Mesothelial cell of epicardium (in vitro differentiated cells): Measurements from ENCODE around the gene SIGLEC11. TPM values are rescaled to one million over a fixed set of nuclear protein-coding genes. Genes with fewer than 3 reads are reported as not detected.

Source experiments
- DNase-seq, 2 experiments: peaks; one replicate each; pipeline ENCODE4 v3.0.0; 2021; ENCODE audit warnings: low spot score in 2 of 2; ENCODE audit not compliant: unreplicated experiment in 2 of 2
- H3K27ac Mint-ChIP-seq: 2 replicates; pipeline ENCODE4 v1.8.0; 2021; ENCODE audit warnings: mixed read lengths
- H3K27me3 Mint-ChIP-seq: 2 replicates; pipeline ENCODE4 v1.8.0; 2021; ENCODE audit warnings: low read depth, mixed read lengths
- H3K36me3 Mint-ChIP-seq: 2 replicates; pipeline ENCODE4 v1.8.0; 2021; ENCODE audit warnings: mixed read lengths
- H3K4me1 Mint-ChIP-seq: 2 replicates; pipeline ENCODE4 v1.8.0; 2021; ENCODE audit warnings: mixed read lengths
- H3K4me3 Mint-ChIP-seq: 2 replicates; pipeline ENCODE4 v1.8.0; 2021; ENCODE audit warnings: mild to moderate bottlenecking, moderate library complexity, mixed read lengths
- H3K9me3 Mint-ChIP-seq: 2 replicates; pipeline ENCODE4 v1.8.0; 2021; ENCODE audit warnings: mixed read lengths
- total RNA-seq: library from RNA; stranded (reverse); gene quantifications from 3 replicates; pipeline ENCODE4 v1.2.1, GENCODE V29; 2021
- TF ChIP-seq, protein P1 (sequence below): fragments of 200-600 bp; sonication (generic); IDR thresholded peaks from one replicate; pipeline ENCODE4 v1.5.0; 2021; ENCODE audit warnings: antibody characterized with exemption; ENCODE audit not compliant: unreplicated experiment

Gene SIGLEC11
- total RNA-seq, 1 donor from 2014 or later: 1.7 TPM

DNA sequence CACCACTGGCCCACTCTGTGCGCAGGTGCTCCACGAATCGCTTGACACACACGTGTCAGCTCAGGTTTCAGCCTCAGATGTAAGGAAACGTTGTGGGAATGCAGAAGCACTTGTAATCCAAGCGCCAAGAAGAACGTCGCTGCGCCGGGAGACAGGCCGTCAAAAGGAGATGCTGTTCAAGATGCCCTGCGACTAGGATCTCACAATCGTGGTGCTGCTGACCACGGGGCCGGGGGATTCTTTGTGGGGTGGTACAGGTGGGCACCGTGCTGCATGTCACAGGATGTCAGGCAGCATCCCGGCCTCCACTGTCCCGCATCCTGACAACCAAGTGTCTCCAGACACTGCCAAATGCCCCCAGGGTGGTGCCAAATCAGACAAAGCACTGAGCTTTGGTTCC is 16.9 kb upstream of the SIGLEC11 start:
- Mint-ChIP-seq H3K27ac (no peak overlapping the region), H3K9me3 (no peaks in the 10 kb centered on the region), H3K4me3 (no peak overlapping the region), H3K36me3 (peaks cover 13% of the 10 kb centered on the region), H3K4me1 (no peaks in the 10 kb centered on the region), H3K27me3 (no peaks in the 10 kb centered on the region)
- TF ChIP-seq, protein P1, sequence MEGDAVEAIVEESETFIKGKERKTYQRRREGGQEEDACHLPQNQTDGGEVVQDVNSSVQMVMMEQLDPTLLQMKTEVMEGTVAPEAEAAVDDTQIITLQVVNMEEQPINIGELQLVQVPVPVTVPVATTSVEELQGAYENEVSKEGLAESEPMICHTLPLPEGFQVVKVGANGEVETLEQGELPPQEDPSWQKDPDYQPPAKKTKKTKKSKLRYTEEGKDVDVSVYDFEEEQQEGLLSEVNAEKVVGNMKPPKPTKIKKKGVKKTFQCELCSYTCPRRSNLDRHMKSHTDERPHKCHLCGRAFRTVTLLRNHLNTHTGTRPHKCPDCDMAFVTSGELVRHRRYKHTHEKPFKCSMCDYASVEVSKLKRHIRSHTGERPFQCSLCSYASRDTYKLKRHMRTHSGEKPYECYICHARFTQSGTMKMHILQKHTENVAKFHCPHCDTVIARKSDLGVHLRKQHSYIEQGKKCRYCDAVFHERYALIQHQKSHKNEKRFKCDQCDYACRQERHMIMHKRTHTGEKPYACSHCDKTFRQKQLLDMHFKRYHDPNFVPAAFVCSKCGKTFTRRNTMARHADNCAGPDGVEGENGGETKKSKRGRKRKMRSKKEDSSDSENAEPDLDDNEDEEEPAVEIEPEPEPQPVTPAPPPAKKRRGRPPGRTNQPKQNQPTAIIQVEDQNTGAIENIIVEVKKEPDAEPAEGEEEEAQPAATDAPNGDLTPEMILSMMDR: no peak
- no peak for DNase-seq

DNA sequence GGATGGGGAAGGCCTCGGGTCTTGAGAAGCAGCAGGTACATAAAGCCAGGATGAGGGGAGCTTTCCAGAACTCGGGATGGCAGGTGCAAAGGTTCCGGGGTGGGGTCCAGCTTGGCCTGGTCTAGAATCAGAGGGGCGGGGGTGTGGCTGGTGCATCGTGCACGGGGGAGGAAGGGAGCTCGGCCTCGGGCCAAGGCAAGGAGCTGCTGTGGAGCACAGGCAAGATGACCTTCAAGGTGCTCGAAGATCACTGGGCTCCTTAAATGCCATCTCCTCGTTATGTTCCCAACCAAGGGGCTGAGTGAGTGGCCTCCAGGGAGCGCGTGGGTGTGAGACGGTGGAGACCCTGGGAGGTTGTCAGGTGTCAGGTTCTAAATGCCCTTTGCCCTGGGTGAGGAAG is 16.1 kb upstream of the SIGLEC11 start:
- no peaks in the 10 kb centered on the region for H3K4me1 Mint-ChIP-seq
- H3K36me3 Mint-ChIP-seq: peaks cover 13% of the 10 kb centered on the region
- TF ChIP-seq, protein P1: no peak
- H3K27ac Mint-ChIP-seq: no peak overlapping the region
- no peak for DNase-seq
- no peaks in the 10 kb centered on the region for H3K9me3 Mint-ChIP-seq
- no peak overlapping the region for H3K4me3 Mint-ChIP-seq
- peaks cover 1% of the 10 kb centered on the region for H3K27me3 Mint-ChIP-seq

DNA sequence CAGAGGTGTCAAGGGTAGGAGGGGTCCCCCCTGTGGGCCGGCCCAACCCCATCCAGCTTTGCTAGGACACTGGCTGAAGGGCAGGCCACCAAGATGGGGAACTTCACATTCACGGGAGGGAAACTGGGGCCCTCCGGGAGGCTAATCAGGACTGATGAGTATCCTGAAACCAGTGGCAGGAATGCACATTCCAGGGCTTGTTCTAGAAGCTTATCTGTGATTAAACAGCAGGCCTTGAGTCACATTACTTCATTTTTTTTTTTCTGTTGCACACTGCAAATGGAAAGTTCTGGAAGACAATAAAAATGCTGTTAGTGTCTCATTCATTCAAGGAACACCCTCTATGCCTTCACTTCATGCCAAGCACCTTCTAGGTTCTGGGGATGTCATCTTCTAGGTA is 15.5 kb upstream of the SIGLEC11 start:
- H3K36me3 Mint-ChIP-seq: peaks cover 9% of the 10 kb centered on the region
- no peaks in the 10 kb centered on the region for H3K9me3 Mint-ChIP-seq
- TF ChIP-seq, protein P1: no peak
- DNase-seq: no peak
- H3K27ac Mint-ChIP-seq: no peak overlapping the region
- no peaks in the 10 kb centered on the region for H3K4me1 Mint-ChIP-seq
- H3K27me3 Mint-ChIP-seq: peaks cover 2% of the 10 kb centered on the region
- no peak overlapping the region for H3K4me3 Mint-ChIP-seq

DNA sequence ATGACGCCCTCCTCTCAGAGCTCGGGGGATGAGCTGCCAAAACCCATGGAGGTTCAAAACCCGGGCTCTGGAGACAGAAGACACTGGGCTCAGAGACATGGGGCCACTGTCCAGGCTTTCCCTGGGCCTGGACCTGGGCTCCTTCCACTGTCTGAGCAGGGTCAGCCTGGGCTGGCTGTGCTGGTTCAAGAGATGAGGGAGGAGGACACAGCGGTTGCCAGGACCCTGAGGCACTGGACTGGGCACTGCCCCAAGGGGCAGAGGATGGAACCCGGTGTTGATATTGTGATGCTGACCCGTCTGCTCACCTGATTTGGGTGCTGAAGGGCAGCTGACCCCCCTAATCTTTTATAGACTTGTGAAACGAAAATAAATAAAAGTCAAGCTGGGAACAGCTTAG is 14.1 kb upstream of the SIGLEC11 start:
- TF ChIP-seq, protein P1: no peak
- H3K27me3 Mint-ChIP-seq: peaks cover 4% of the 10 kb centered on the region

DNA sequence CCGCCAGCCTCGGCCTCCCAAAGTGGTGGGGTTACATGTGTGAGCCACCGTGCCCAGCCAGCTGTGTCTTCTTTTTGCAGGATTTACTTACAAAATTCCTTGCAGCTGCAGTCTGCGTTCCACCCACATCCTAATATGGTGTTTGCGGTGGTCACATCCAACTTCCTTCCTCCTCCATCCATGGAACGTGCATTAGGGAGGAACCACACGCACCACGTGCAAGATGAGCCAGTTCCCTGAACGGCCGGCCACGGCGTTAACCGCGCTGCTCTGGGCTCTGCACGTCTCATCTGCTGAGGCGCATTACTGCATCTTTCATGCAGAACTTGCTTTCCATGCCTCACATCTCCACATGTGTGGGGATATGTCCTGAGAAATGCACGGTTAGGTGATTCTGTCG is 13.0 kb upstream of the SIGLEC11 start:
- Mint-ChIP-seq H3K27me3 (peaks cover 8% of the 10 kb centered on the region), H3K27ac (no peak overlapping the region), H3K9me3 (no peaks in the 10 kb centered on the region), H3K4me3 (no peak overlapping the region), H3K4me1 (no peaks in the 10 kb centered on the region), H3K36me3 (peaks cover 8% of the 10 kb centered on the region)
- TF ChIP-seq, protein P1: no peak
- DNase-seq: no peak

More for the DNA sequence above, 14.1 kb upstream of the SIGLEC11 start:
- Mint-ChIP-seq H3K9me3 (no peaks in the 10 kb centered on the region), H3K36me3 (peaks cover 8% of the 10 kb centered on the region), H3K4me1 (no peaks in the 10 kb centered on the region), H3K27ac (no peak overlapping the region), H3K4me3 (no peak overlapping the region)
- no peak for DNase-seq

DNA sequence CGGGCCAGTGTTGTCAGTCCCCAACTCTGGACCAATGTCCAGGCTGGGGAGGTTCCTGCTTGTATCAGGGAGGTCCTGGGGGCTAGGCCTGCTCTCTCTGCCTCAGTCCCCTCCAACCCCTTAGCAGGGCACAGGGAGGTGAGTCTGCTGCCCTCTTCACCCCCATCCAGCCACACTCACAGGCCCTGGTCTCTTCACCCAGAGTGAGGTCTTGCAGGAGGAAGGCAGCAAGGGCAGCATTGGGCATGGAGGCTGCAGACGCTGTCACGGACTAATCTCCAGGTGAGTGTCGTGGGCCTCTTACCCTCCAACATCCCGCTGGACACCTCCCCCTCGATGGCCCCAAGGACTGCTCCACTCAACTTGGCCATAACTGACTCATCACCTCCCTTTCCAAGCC is 11.9 kb upstream of the SIGLEC11 start:
- no peak overlapping the region for H3K27ac Mint-ChIP-seq
- H3K36me3 Mint-ChIP-seq: peaks cover 6% of the 10 kb centered on the region
- peaks cover 8% of the 10 kb centered on the region for H3K27me3 Mint-ChIP-seq

More for the DNA sequence above, 11.9 kb upstream of the SIGLEC11 start:
- TF ChIP-seq, protein P1: no peak
- H3K4me1 Mint-ChIP-seq: no peaks in the 10 kb centered on the region
- H3K4me3 Mint-ChIP-seq: no peak overlapping the region
- H3K9me3 Mint-ChIP-seq: no peaks in the 10 kb centered on the region
- no peak for DNase-seq
